DMS79 treated with DMSO at 0.1 percent for 48 hours (cell line): ENCODE data around the gene COL2A1.

Experiments
- DNase-seq: peaks from one replicate; lab custom pipeline; 2025; lab: John Stamatoyannopoulos, UW

COL2A1 gene

GRCh38 chr12:48030173-48030650 is 25.9 kb upstream of the COL2A1 start:
- DNase-seq, result no peak

GRCh38 chr12:48029491-48030172 is 25.4 kb upstream of the COL2A1 start:
- no peak for DNase-seq

DNA sequence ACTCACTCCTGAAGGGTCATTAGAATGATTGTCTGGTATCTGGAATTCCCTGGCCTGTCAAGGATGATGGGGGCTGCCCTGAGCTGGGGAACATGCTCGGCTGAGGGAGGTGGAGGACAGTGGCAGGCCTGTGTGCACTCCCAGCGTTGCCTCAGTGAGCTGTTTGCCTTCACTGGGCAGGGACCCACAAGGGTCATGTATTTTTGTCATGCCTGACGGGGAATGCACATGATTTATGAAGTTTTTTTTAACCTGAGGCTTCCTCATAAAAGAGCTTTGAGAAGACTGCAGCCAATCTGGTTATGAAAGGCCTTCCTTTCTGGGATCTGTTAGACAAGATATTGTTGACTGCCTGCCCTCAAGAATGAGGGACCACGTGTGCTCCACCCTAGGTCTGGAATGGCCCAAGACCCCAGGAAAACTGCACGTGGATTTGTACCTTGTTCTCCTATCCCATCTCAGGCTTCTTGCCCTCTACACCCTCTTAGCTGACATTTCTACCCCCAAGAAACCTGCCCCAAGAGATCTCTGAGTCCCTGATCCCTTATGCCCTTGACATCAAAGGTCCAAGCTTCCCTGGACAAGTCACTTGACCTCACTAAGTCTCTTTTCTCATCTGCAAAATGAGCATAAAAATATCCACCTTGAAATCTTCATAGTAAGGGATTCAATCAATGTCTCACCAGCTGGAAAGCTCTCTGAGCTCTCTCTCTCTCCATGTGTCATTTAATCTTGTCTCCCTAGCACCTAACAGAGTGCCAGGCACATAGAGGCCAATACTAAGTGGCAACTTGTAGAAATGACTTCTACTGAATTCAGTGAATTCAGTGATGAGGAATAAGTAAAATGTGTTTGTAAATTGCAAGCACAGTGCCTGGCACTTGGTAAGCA is 24.5 kb upstream of the COL2A1 start:
- DNase-seq, result no peak

- DNase-seq, result no peak
Measured at GRCh38 chr12:48027183-48028002, 23.1 kb upstream of the COL2A1 start.

- no peak for DNase-seq
Measured at GRCh38 chr12:48026060-48026827, 22.0 kb upstream of the COL2A1 start.

DNA sequence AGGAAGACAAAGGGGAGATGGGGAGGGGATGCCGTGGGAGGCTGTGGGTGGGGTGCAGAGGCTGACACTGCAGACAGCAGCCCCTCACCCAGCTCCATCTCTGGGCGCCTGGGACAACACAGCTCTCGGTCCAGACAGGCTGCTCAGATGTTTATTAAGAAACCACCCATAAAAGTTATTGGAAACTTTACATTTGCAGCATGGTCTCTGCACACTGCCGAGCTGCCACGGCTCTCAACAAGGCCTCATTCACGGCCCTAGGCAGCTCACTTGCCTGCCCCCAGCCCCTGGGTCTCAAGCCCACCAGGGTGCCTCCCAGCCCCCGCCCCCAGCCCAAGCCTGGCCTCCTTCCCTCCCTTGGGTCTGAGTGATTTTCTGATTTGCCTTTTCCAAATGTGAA is 21.0 kb upstream of the COL2A1 start:
- no peak for DNase-seq

DNA sequence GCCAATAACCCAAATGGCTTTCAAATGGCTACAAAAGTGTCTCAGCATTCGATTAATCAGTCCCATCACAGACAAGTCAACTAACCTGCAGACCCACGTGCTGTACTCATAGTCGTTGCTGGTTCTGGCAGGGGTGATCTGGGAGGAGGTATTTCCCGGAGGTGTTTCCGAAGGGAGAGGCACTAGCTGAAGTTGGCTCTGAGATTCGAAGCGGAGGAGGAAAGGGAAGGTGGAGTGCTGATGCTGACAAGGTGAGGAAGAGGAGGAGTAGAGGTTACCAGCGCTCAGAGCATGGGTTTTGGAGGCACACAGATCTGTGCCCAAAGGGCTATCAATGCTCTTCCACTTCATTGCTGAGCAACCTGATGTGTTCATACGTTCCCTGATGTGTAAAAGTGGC is 20.5 kb upstream of the COL2A1 start:
- DNase-seq, result no peak

DNA sequence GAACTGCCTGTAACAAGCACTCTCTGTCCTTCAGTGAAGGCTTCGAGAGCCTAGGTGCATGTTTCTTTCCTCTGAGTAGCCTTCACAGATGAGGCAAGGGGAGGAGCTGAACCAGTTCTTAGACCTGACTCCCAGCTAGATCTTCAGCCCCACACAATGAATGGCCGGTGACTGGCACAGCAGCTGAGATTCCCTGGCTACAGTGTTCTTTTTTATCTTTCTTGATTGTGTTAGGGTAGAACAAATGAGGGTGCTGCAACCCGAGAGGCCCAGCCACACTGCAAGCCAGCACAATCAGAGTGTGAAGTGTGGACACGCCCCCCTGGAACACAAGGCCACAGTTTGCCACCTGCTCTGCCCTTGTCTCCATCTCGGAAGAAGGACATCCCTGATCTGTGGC is 19.1 kb upstream of the COL2A1 start:
- peak; percentile 39 for DNase-seq

GRCh38 chr12:48022676-48023385 is 18.6 kb upstream of the COL2A1 start:
- no peak for DNase-seq

DNA sequence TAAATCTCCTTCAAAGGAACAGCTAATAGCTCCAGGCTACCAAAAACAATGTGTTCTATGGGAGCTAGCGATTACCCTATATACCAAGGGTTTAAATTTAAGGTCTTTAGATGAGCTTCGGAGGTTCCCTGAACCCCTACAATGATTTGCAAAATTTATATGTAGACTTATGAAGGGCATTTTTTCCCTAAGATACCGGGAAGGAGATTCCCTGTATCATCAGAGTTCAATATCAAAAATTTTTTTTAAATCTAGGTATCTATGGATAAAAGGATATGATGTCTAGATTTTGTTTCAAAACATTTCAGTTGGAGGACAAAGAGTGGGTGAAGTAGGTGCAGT is 17.9 kb upstream of the COL2A1 start:
- no peak for DNase-seq

DNA sequence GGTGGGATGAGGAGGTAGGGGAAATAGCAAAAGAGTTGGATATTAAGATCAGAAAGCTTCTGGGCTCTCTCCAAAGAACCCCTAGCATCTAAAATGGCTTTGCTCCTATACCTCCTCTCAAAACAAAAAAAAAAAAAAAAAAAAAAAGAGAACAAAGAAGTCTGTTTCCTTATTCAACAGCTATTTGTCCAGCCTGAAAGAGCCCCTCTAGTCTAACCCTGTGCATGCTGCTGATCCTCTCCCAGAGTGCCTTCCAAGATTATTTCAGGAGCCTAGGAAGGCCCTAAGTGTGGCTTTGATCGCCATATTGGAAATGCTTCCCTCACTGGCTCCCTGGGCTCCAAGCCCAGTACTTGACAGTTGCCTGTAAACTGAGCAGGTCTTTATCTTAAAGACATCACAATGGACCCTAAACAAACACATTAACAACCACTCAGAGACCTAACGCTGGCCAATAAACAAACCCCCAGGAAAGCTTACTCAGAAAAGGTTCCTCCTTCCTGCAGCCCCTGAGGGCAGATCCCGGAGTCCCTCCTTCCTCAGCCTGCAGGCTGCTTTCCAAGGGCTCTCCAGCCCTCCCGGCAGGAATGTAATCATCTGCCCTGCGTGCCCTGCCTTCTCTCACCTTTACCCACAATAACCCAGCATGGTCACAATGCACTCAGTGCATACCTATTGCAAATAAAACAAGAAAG is 17.4 kb upstream of the COL2A1 start:
- DNase-seq, result peak; percentile 91

DNA sequence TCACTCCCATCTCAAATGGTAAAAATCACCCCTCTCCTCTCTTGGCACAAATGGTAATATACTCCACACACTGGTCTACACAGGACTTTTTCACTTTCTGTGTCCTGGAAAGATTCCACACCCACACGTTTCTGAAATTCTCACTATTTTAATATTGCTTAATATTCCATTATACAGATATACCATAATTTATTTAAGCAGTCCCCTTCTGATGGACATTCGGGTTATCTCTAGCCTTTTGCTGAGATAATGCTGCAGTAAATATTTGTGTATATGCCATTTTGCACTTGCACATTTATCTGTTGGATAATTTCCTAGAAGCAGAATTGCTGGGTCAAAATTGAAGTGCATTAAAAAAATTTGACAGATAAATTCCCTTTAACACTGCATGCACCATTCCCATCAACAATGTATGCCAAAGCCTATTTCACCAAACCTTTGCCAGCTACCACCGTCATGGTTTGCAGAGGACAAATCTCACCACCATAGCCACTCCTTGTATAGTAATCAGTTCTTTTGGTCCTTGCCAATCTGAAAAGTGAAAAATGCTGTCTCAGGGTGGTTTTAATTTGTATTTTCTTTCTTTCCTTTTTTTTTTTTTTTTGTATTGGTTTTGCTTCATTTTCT is 15.5 kb upstream of the COL2A1 start:
- DNase-seq, result no peak

DNA sequence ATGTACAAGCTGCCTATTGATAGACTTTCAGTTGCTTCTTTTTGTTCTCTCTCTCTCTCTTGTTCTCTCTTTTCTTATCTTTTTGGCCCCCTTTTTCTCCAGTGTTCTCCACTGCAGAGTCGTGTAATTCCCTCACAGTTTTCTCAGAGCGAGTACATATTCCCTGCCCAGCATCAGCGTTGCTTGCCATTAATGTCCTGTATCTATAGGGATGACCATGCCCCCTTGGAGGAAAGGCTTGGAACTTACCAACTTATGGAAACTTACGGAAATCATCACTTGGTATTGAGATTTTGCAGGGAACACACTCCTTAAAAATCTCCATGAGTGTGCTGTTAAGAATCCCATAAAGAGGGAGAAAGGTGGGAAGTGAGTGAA is 14.3 kb upstream of the COL2A1 start:
- no peak for DNase-seq

GRCh38 chr12:48017921-48018617 is 13.8 kb upstream of the COL2A1 start:
- DNase-seq, result no peak

DNA sequence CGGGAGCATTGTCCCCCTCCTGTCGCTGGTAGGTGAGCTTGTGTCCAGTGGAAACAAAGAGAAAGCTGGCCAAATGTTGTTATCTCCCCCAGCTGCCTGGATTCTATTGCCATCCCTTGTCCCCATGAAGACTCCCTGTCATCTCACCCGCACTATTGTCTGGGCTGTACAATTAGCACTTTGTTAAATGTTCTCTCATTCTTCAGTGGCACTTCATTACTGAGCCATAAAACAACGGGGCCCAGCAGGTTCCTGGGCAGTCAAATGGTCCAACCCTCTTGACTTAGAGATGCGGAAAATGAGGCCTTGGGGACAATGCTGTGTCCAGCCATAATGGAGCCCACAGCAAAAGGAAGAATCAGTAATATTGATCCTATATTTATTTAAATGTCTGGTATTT is 13.2 kb upstream of the COL2A1 start:
- no peak for DNase-seq

GRCh38 chr12:48016373-48017020 is 12.2 kb upstream of the COL2A1 start:
- DNase-seq, result no peak

GRCh38 chr12:48015954-48016353 is 11.7 kb upstream of the COL2A1 start:
- no peak for DNase-seq

GRCh38 chr12:48015129-48015528 is 10.9 kb upstream of the COL2A1 start:
- DNase-seq, result no peak

DNA sequence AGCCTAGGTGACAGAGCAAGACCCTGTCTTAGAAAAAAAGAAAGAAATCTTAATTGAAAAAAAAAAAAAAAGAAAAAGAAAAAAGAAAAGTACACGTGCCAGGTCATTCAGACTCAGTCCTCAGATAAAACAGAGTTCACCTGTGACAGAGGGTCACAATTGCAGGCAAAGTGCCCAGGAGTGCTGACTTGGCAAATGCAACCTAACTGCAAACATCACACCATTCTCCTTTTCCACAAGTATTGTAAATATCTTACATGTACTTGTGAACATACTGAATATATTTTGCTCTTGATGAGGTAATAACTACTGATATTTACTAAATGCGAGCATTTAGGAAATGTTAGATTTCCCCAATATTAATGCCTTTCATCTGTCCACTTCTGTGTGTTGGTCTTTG is 9.0 kb upstream of the COL2A1 start:
- no peak for DNase-seq
